SK-N-SH (cell line): Measurements from ENCODE around the gene SLC25A29.

Source experiments
- CHD2 ChIP-seq: fragments of 150-350 bp; IDR thresholded peaks from 2 replicates; pipeline ENCODE4 v1.6.1; 2018; ENCODE audit warnings: low read length; ENCODE audit not compliant: partially characterized antibody
- CTCF ChIP-seq: fragments of 200-600 bp; sonication (generic); IDR thresholded peaks from 2 replicates; pipeline ENCODE4 v1.6.1; 2017; ENCODE audit warnings: antibody characterized with exemption, mild to moderate bottlenecking, moderate library complexity
- EP300 ChIP-seq, 2 experiments: IDR thresholded peaks; 2 replicates each; pipeline versions ENCODE4 v1.4.0 to v1.6.1; 2012; ENCODE audit warnings: borderline replicate concordance in 1 of 2, low read depth in 1 of 2, low read length in 1 of 2
- EZH2phosphoT487 ChIP-seq: fragments of 200-600 bp; sonication (generic); IDR thresholded peaks from 2 replicates; pipeline ENCODE4 v1.6.1; 2017; ENCODE audit warnings: low read depth, mixed run types, mild to moderate bottlenecking, antibody characterized with exemption, moderate library complexity, borderline replicate concordance
- GABPA ChIP-seq: IDR thresholded peaks from 2 replicates; pipeline ENCODE4 v1.4.0; 2012; ENCODE audit warnings: low read depth, mild to moderate bottlenecking
- MAX ChIP-seq: IDR thresholded peaks from 2 replicates; pipeline ENCODE4 v1.4.0; 2012; ENCODE audit warnings: low read depth
- MXI1 ChIP-seq: IDR thresholded peaks from 2 replicates; pipeline ENCODE4 v1.6.1; 2012; ENCODE audit warnings: mild to moderate bottlenecking, low read depth, low read length, improper control_type of control experiment
- NRF1 ChIP-seq: IDR thresholded peaks from 2 replicates; pipeline ENCODE4 v1.6.1; 2012; ENCODE audit warnings: low read depth, mild to moderate bottlenecking, low read length
- RAD21 ChIP-seq: IDR thresholded peaks from 2 replicates; pipeline ENCODE4 v1.6.1; 2012; ENCODE audit warnings: mild to moderate bottlenecking, low read length
- REST ChIP-seq: IDR thresholded peaks from 2 replicates; pipeline ENCODE4 v1.6.1; 2012; ENCODE audit warnings: mild to moderate bottlenecking, low read depth, low read length, moderate library complexity
- RFX5 ChIP-seq: IDR thresholded peaks from 2 replicates; pipeline ENCODE4 v1.6.1; 2012; ENCODE audit warnings: mild to moderate bottlenecking, improper control_type of control experiment, low read length
- SMC3 ChIP-seq: IDR thresholded peaks from 2 replicates; pipeline ENCODE4 v1.6.1; 2012; ENCODE audit warnings: low read depth, low read length, improper control_type of control experiment
- YY1 ChIP-seq: IDR thresholded peaks from 2 replicates; pipeline ENCODE4 v1.4.0; 2012; ENCODE audit warnings: low read depth, mild to moderate bottlenecking

GRCh38 chr14:100263141-100263540 is 43.1 kb downstream of the SLC25A29 start:
- TF ChIP-seq CTCF (no peak), RFX5 (no peak), NRF1 (no peak), SMC3 (no peak), MAX (no peak), GABPA (no peak), EP300 (IDR thresholded peaks at IDR 0.05; ENCODE audit: borderline replicate concordance in 1 of 2, low read depth in 1 of 2, low read length in 1 of 2) (no peak), MXI1 (no peak), CHD2 (no peak), REST (no peak), YY1 (no peak), RAD21 (no peak), EZH2phosphoT487 (no peak)
